A549 (cell line): ENCODE data around the gene MEF2D. TPM values are rescaled to one million over a fixed set of nuclear protein-coding genes. Genes with fewer than 3 reads are reported as not detected.

Experiments used
- ATAC-seq, 2 experiments: fragments of 200-7000 bp in 1 of 2; fragments of >200 bp in 1 of 2; cut with Nextera tagmentation in 1 of 2; cut with Tn5 transposase in 1 of 2; 3 replicates each; pipeline versions ENCODE4 v1.8.0 to v1.9.1; 2018 to 2020; ENCODE audit warnings: mild to moderate bottlenecking in 1 of 2, moderate library complexity in 1 of 2
- CTCF ChIA-PET: fragments of 300-600 bp; sonication (Branson Sonifier 250); formaldehyde crosslinking; extraction: SDS; loops from one replicate; lab custom pipeline; 2021; ENCODE audit warnings: antibody characterized with exemption, inconsistent platforms; lab: Yijun Ruan, JAX
- POLR2A ChIA-PET: fragments of 350-600 bp; formaldehyde crosslinking; extraction: SDS; loops from one replicate; lab custom pipeline; 2021; ENCODE audit warnings: antibody characterized with exemption, inconsistent platforms; lab: Yijun Ruan, JAX
- DNase-seq, 2 experiments: peaks; one replicate each; pipeline versions ENCODE4 v3.0.0 to v3.0.0-alpha.2; 2011 to 2016; ENCODE audit warnings: low read depth in 1 of 2, low spot score in 1 of 2
- FAIRE-seq: peaks from 2 replicates; lab custom pipeline; 2011; peaks lifted over from hg19 to GRCh38; lab: Jason Lieb, UNC
- H3K27ac ChIP-seq, 2 experiments: fragments of >200 bp; sonication (Bioruptor Twin); formaldehyde crosslinking; 3 replicates each; pipeline ENCODE4 v1.5.1; 2016 to 2017
- H3K4me1 ChIP-seq: fragments of >200 bp; sonication (Bioruptor Twin); formaldehyde crosslinking; 3 replicates; pipeline ENCODE4 v1.6.1; 2016
- H3K4me2 ChIP-seq: fragments of >200 bp; sonication (Bioruptor Twin); formaldehyde crosslinking; 3 replicates; pipeline ENCODE4 v1.6.1; 2016
- H3K4me3 ChIP-seq: fragments of >200 bp; sonication (Bioruptor Twin); formaldehyde crosslinking; 3 replicates; pipeline ENCODE4 v1.5.1; 2016
- H3K9me3 ChIP-seq: fragments of >200 bp; sonication (Bioruptor Twin); formaldehyde crosslinking; 3 replicates; pipeline ENCODE4 v1.6.1; 2016
- BHLHE40 ChIP-seq: IDR thresholded peaks from 2 replicates; pipeline ENCODE4 v1.6.1; 2012; ENCODE audit warnings: low read depth, low read length, inconsistent platforms
- E2F6 ChIP-seq: IDR thresholded peaks from 2 replicates; pipeline ENCODE4 v1.6.1; 2012; ENCODE audit warnings: low read depth, borderline replicate concordance
- EHF ChIP-seq: fragments of 250-450 bp; sonication (Bioruptor Pico); IDR thresholded peaks from 2 replicates; pipeline ENCODE4 v1.5.0; 2020; ENCODE audit warnings: mild to moderate bottlenecking
- ELK1 ChIP-seq: fragments of 150-350 bp; IDR thresholded peaks from 2 replicates; pipeline ENCODE4 v1.6.1; 2014; ENCODE audit warnings: low read depth, mild to moderate bottlenecking, low read length
- GATA3 ChIP-seq: IDR thresholded peaks from 2 replicates; pipeline ENCODE4 v1.6.1; 2012; ENCODE audit warnings: borderline replicate concordance
- HDAC2 ChIP-seq: fragments of 200-600 bp; sonication (generic); IDR thresholded peaks from 2 replicates; pipeline ENCODE4 v1.6.1; 2016
- HEYL ChIP-seq: fragments of 250-450 bp; sonication (Bioruptor Pico); IDR thresholded peaks from 2 replicates; pipeline ENCODE4 v1.8.0; 2021; ENCODE audit warnings: mild to moderate bottlenecking, moderate library complexity
- HOXA7 ChIP-seq: fragments of 250-450 bp; sonication (Bioruptor Pico); IDR thresholded peaks from 2 replicates; pipeline ENCODE4 v1.5.0; 2020; ENCODE audit warnings: mild to moderate bottlenecking, moderate library complexity
- HOXB5 ChIP-seq: fragments of 250-450 bp; sonication (Bioruptor Pico); IDR thresholded peaks from 2 replicates; pipeline ENCODE4 v1.5.0; 2020; ENCODE audit warnings: mild to moderate bottlenecking, moderate library complexity
- JUN ChIP-seq, 2 experiments: fragments of >200 bp; sonication (Bioruptor Twin); formaldehyde crosslinking; IDR thresholded peaks; 2 replicates in 1 of 2; 3 replicates in 1 of 2; pipeline ENCODE4 v1.6.1; 2016 to 2017
- MAX ChIP-seq: IDR thresholded peaks from 2 replicates; pipeline ENCODE4 v1.6.1; 2012
- MYC ChIP-seq: IDR thresholded peaks from 2 replicates; pipeline ENCODE4 v1.6.1; 2012; ENCODE audit warnings: mild to moderate bottlenecking, inconsistent platforms, low read length, improper control_type of control experiment, borderline replicate concordance
- NR3C1 ChIP-seq: fragments of >200 bp; sonication (Bioruptor Twin); formaldehyde crosslinking; IDR thresholded peaks from 3 replicates; pipeline ENCODE4 v1.6.1; 2017
- POLR2A ChIP-seq: IDR thresholded peaks from 2 replicates; pipeline ENCODE4 v1.6.1; 2012; ENCODE audit warnings: mild to moderate bottlenecking, low read length
- RAD21 ChIP-seq, 2 experiments: fragments of >200 bp in 1 of 2; sonication (Bioruptor Twin) in 1 of 2; formaldehyde crosslinking in 1 of 2; IDR thresholded peaks in 1 of 2; conservative IDR thresholded peaks in 1 of 2; 2 replicates in 1 of 2; 3 replicates in 1 of 2; pipeline ENCODE4 v1.6.1; 2012 to 2018; ENCODE audit warnings: inconsistent platforms in 1 of 2
- RARB ChIP-seq: fragments of 250-450 bp; sonication (Bioruptor Pico); IDR thresholded peaks from 2 replicates; pipeline ENCODE4 v1.8.0; 2021; ENCODE audit warnings: mild to moderate bottlenecking, moderate library complexity
- REST ChIP-seq: fragments of 200-600 bp; sonication (generic); IDR thresholded peaks from 2 replicates; pipeline ENCODE4 v1.6.1; 2016; ENCODE audit warnings: antibody characterized with exemption, mild to moderate bottlenecking, moderate library complexity
- RFX5 ChIP-seq: fragments of 450-650 bp; IDR thresholded peaks from 2 replicates; pipeline ENCODE4 v1.7.1; 2014; ENCODE audit warnings: antibody characterized with exemption, mild to moderate bottlenecking, moderate library complexity
- RNF2 ChIP-seq: fragments of 200-600 bp; sonication (generic); IDR thresholded peaks from 2 replicates; pipeline ENCODE4 v1.6.1; 2016; ENCODE audit warnings: low read depth, mild to moderate bottlenecking, antibody characterized with exemption, moderate library complexity, borderline replicate concordance
- SMC3 ChIP-seq: fragments of >200 bp; sonication (Bioruptor Twin); formaldehyde crosslinking; IDR thresholded peaks from 3 replicates; pipeline ENCODE4 v1.6.1; 2018; ENCODE audit warnings: inconsistent platforms
- TFCP2L1 ChIP-seq: fragments of 250-450 bp; sonication (Bioruptor Pico); IDR thresholded peaks from 2 replicates; pipeline ENCODE4 v1.5.0; 2021; ENCODE audit warnings: mild to moderate bottlenecking
- TP53 ChIP-seq: fragments of 250-450 bp; sonication (Bioruptor Pico); IDR thresholded peaks from 2 replicates; pipeline ENCODE4 v1.5.0; 2021; ENCODE audit warnings: mild to moderate bottlenecking, moderate library complexity
- ZNF302 ChIP-seq: fragments of 250-450 bp; sonication (Bioruptor Pico); IDR thresholded peaks from 2 replicates; pipeline ENCODE4 v1.9.0; 2021; ENCODE audit warnings: inconsistent platforms, mild to moderate bottlenecking, moderate library complexity
- ZSCAN20 ChIP-seq: fragments of 250-450 bp; sonication (Bioruptor Pico); IDR thresholded peaks from 2 replicates; pipeline ENCODE4 v1.8.0; 2022; ENCODE audit warnings: mild to moderate bottlenecking, moderate library complexity
- WGBS: methylation state at CpG from one replicate; pipeline ENCODE4 v1.1.6; 2017; ENCODE audit errors: missing lambda C conversion rate; 5-methylcytosine and 5-hydroxymethylcytosine counted together
- polyA plus RNA-seq, 4 experiments: library from polyadenylated mRNA; depleted of rRNA in 3 of 4; stranded (reverse); fragments of >200 nt; fragmentation: RNase III in 1 of 4; extraction: RNeasy Plus Mini Kit Qiagen cat#74134 plus additional on column Dnase treatment in 1 of 4; gene quantifications; 2 replicates in 3 of 4; 3 replicates in 1 of 4; pipeline ENCODE4 v1.2.3, GENCODE V29; 2011 to 2017

The MEF2D gene
- polyA plus RNA-seq, 2 of the 4 experiments (the other 2 are of a cell fraction), result 16.8 to 23.4 TPM

GRCh38 chr1:156502894-156503697 is 2.5 kb upstream of the MEF2D start (continued):
- no peak; the same call in 1 of the 2 replicates for TF ChIP-seq RFX5
- TF ChIP-seq RARB (CRISPR knock-in tag), result no peak
- 0 out of 2 replicates have a peak, but pooled peaks have one; percentile 43 for TF ChIP-seq HOXA7 (CRISPR knock-in tag)
- TF ChIP-seq TP53 (CRISPR knock-in tag), result peak; percentile 70; the same call in 1 of the 2 replicates
- no peak for TF ChIP-seq MYC
- peak; percentile 91 for TF ChIP-seq MAX
- TF ChIP-seq GATA3, result no peak; the same call in 1 of the 2 replicates
- TF ChIP-seq JUN (IDR thresholded peaks at IDR 0.05), result peak in 1 of 2 experiments; percentile 23; a peak in 2 of 5 replicates
- TF ChIP-seq SMC3, result no peak; the same call in 2 of the 3 replicates
- no peak for TF ChIP-seq RNF2
- TF ChIP-seq ZSCAN20, result 0 out of 2 replicates have a peak, but pooled peaks have one; percentile 70
- no peak for TF ChIP-seq TFCP2L1 (CRISPR knock-in tag)
- peak; percentile 99 for TF ChIP-seq E2F6
- peak; percentile 73; the same call in 1 of the 2 replicates for TF ChIP-seq ZNF302 (CRISPR knock-in tag)
- TF ChIP-seq HDAC2, result no peak
- no peak for TF ChIP-seq ELK1
- TF ChIP-seq REST, result no peak
- no peak for TF ChIP-seq NR3C1
- TF ChIP-seq BHLHE40, result no peak
- TF ChIP-seq RAD21 (conservative IDR thresholded peaks at IDR 0.05 in 1 of 2, IDR thresholded peaks at IDR 0.05 in 1 of 2), result no peak
- TF ChIP-seq EHF, result peak; percentile 28; the same call in 1 of the 2 replicates

GRCh38 chr1:156502391-156502893 is 1.9 kb upstream of the MEF2D start:
- ChIA-PET CTCF (interaction anchor here (0.7 to 31.7 kb wide), 17 partner anchors 12 to 1541 kb away, joined by 3 to 474 read pairs (median 6); partner anchors contain the start of genes NAXE and TTC24), POLR2A (interaction anchor here (1.4 to 8.6 kb wide), 7 partner anchors 13 to 94 kb away, joined by 3 to 130 read pairs (median 5); partner anchors contain the start of gene NAXE)
- DNase-seq, result peak in 1 of 2 experiments; percentile 29
- Histone ChIP-seq H3K4me2 (peak overlapping the region; percentile 69), H3K4me3 (no peak overlapping the region), H3K9me3 (no peaks in the 10 kb centered on the region), H3K27ac (peak overlapping the region; percentile 98 to 100), H3K4me1 (peaks cover 60% of the 10 kb centered on the region)
- WGBS, result 20% methylated on average over 1 of the region's 1 CpG
- TF ChIP-seq HOXB5 (0 out of 2 replicates have a peak, but pooled peaks have one; percentile 9), POLR2A (no peak), HEYL (CRISPR knock-in tag) (peak; percentile 19; the same call in 1 of the 2 replicates)
- no peak for FAIRE-seq
- no peak for ATAC-seq
